ENCODE measurements around the gene ELP4. TPM values are rescaled to one million over a fixed set of nuclear protein-coding genes. Genes with fewer than 3 reads are reported as not detected.

Gene ELP4
- total RNA-seq, 1 experiment from 2014 or later = 21.4 TPM

GRCh38 chr11:31725176-31725575 lies 215.6 kb downstream of the ELP4 start:
- Histone ChIP-seq H3K4me2 (ENCODE audit: low read length) (no peak overlapping the region), H3K36me3 (ENCODE audit: control insufficient read depth in 1 of 2, insufficient read depth in 2 of 2, low read length in 2 of 2) (no peaks in the 10 kb centered on the region), H3K27ac (ENCODE audit: low read depth, low read length) (no peak overlapping the region), H4K20me1 (ENCODE audit: insufficient read depth) (no peaks in the 10 kb centered on the region), H3K9ac (ENCODE audit: low read length) (no peak overlapping the region), H3K27me3 (ENCODE audit: insufficient read depth, low read length) (no peaks in the 10 kb centered on the region), H3K79me2 (ENCODE audit: insufficient read depth, low read length) (no peaks in the 10 kb centered on the region), H3K4me1 (ENCODE audit: control insufficient read depth in 1 of 2, insufficient read depth in 2 of 2, low read length in 2 of 2) (no peaks in the 10 kb centered on the region), H3K9me2 (ENCODE audit: insufficient read depth) (no peaks in the 10 kb centered on the region), H3K4me3 (replicated peaks in 1 of 2; ENCODE audit: low read depth in 1 of 2, low read length in 2 of 2) (no peak overlapping the region), H3K9me3 (ENCODE audit: control insufficient read depth in 1 of 2, insufficient read depth in 1 of 2, low read depth in 1 of 2, low read length in 2 of 2) (no peaks in the 10 kb centered on the region), H2AFZ (ENCODE audit: low read depth, low read length, poor library complexity, severe bottlenecking) (no peak overlapping the region)
- CTCF ChIA-PET = no interaction called here
- intact Hi-C loops (cut with micrococcal nuclease) = no loop called here
- TF ChIP-seq ZNF274 (IDR thresholded peaks at IDR 0.05; ENCODE audit: low read depth, low read length) (no peak), SIN3A (IDR thresholded peaks at IDR 0.05; ENCODE audit: low read depth) (no peak), ATF3 (IDR thresholded peaks at IDR 0.05) (no peak), SRF (IDR thresholded peaks at IDR 0.05; ENCODE audit: low read depth) (no peak), ELF1 (IDR thresholded peaks at IDR 0.05; ENCODE audit: borderline replicate concordance, low read depth) (no peak), EGR1 (IDR thresholded peaks at IDR 0.05; ENCODE audit: low read depth) (no peak), MAX (IDR thresholded peaks at IDR 0.05) (no peak), YY1 (IDR thresholded peaks at IDR 0.05; ENCODE audit: extremely low read depth, insufficient replicate concordance, low read depth, low read length) (no peak), EZH2 (IDR thresholded peaks at IDR 0.05) (no peak), FOSL1 (IDR thresholded peaks at IDR 0.05; ENCODE audit: low read depth) (no peak), POLR2A (IDR thresholded peaks at IDR 0.05; ENCODE audit: borderline replicate concordance, extremely low read depth, insufficient read depth, insufficient read length) (no peak), ZBTB33 (IDR thresholded peaks at IDR 0.05; ENCODE audit: extremely low read depth, insufficient replicate concordance, low read length) (no peak), EZH2phosphoT487 (IDR thresholded peaks at IDR 0.05; ENCODE audit: borderline replicate concordance) (no peak), ZFX (IDR thresholded peaks at IDR 0.05) (no peak), CTCF (IDR thresholded peaks at IDR 0.05 in 2 of 3, conservative IDR thresholded peaks at IDR 0.05 in 1 of 3; ENCODE audit: borderline replicate concordance in 1 of 3, insufficient read depth in 1 of 3, low read depth in 2 of 3, low read length in 2 of 3) (no peak), RAD21 (IDR thresholded peaks at IDR 0.05; ENCODE audit: low read depth) (no peak), TCF7L2 (IDR thresholded peaks at IDR 0.05; ENCODE audit: borderline replicate concordance, extremely low read depth, insufficient read depth, insufficient read length) (no peak), POLR2AphosphoS5 (IDR thresholded peaks at IDR 0.05; ENCODE audit: low read depth, low read length) (no peak), CBX3 (IDR thresholded peaks at IDR 0.05; ENCODE audit: low read depth) (no peak), JUND (IDR thresholded peaks at IDR 0.05) (no peak)
- ATAC-seq (no peak), DNase-seq (ENCODE audit: low read depth, low spot score) (no peak)
- BruUV-seq (replicated peaks) = no TSS peak
- RAD21 ChIA-PET (ENCODE audit: low non-redundant PET in 1 of 2, low total read pairs in 2 of 2, uncharacterized antibody in 2 of 2, unreplicated experiment in 2 of 2) = no interaction called here
- POLR2A ChIA-PET = no interaction called here

All from HCT116 (cell line).